ENCODE data around the gene PHF21B. TPM values are rescaled to one million over a fixed set of nuclear protein-coding genes. Genes with fewer than 3 reads are reported as not detected.

PHF21B gene
- total and polyA plus RNA-seq, 7 donors, result 0.13 to 0.66 (median 0.28) TPM; not detected in 4

- H3K36me3 ChIP-seq, result no peaks in the 10 kb centered on the region
- H3K4me3 ChIP-seq, result no peak overlapping the region
- no peak for TF ChIP-seq POLR2A (IDR thresholded peaks at IDR 0.05)
- H3K9me3 ChIP-seq, result no peaks in the 10 kb centered on the region
- intact Hi-C loops (cut with DNase I), result no loop called here
- H3K27ac ChIP-seq, result no peak overlapping the region
- no peak for DNase-seq
- WGBS, 2 donors, result 46 to 63% methylated on average over 18 of the region's 18 CpGs
- peaks cover 0 to 20% (median 0%) of the 10 kb centered on the region in 3 donors for H3K27me3 ChIP-seq
- no peaks in the 10 kb centered on the region for H3K4me1 ChIP-seq
These were observed 52.7 kb downstream of the PHF21B start for GRCh38 chr22:44956840-44957767.

- H3K4me3 ChIP-seq, result no peak overlapping the region
- H3K36me3 ChIP-seq, result no peaks in the 10 kb centered on the region
- TF ChIP-seq CTCF (IDR thresholded peaks at IDR 0.05) (no peak), EP300 (IDR thresholded peaks at IDR 0.05) (no peak), POLR2A (IDR thresholded peaks at IDR 0.05) (no peak), POLR2AphosphoS5 (IDR thresholded peaks at IDR 0.05) (no peak)
- no peak overlapping the region for H3K27ac ChIP-seq
- WGBS, 2 donors, result 54 to 73% methylated on average over 8 of the region's 8 CpGs
- DNase-seq, result no peak
- H3K4me1 ChIP-seq, result no peaks in the 10 kb centered on the region
- peaks cover 0 to 3% (median 0%) of the 10 kb centered on the region in 4 donors for H3K9me3 ChIP-seq
- intact Hi-C loops (cut with DNase I), result no loop called here
- H3K27me3 ChIP-seq, result peaks cover 0 to 32% (median 4%) of the 10 kb centered on the region in 3 donors
These were observed 54.7 kb downstream of the PHF21B start for GRCh38 chr22:44955102-44955501.

- no peak overlapping the region for H3K27ac ChIP-seq
- WGBS, 2 donors, result 67 to 73% methylated on average over 10 of the region's 10 CpGs
- H3K27me3 ChIP-seq, result peaks cover 0 to 32% (median 4%) of the 10 kb centered on the region in 3 donors
- H3K36me3 ChIP-seq, result no peaks in the 10 kb centered on the region
- TF ChIP-seq EP300 (IDR thresholded peaks at IDR 0.05), result no peak
- DNase-seq, result no peak
- H3K9me3 ChIP-seq, result peaks cover 0 to 3% (median 0%) of the 10 kb centered on the region in 4 donors
- intact Hi-C loops (cut with DNase I), result no loop called here
- H3K4me1 ChIP-seq, result no peaks in the 10 kb centered on the region
- no peak overlapping the region for H3K4me3 ChIP-seq
These were observed 55.7 kb downstream of the PHF21B start for GRCh38 chr22:44954149-44954548.

- no peak for TF ChIP-seq CTCF (IDR thresholded peaks at IDR 0.05)
- no peak for TF ChIP-seq POLR2AphosphoS5 (IDR thresholded peaks at IDR 0.05)
- TF ChIP-seq EP300 (IDR thresholded peaks at IDR 0.05), result no peak
- TF ChIP-seq POLR2A (IDR thresholded peaks at IDR 0.05), result no peak
- 51 to 53% methylated on average over 15 of the region's 15 CpGs for whole genome bisulfite sequencing, 2 donors
These were observed 56.7 kb downstream of the PHF21B start for GRCh38 chr22:44952863-44953746.

GRCh38 chr22:44951510-44951816 lies 58.3 kb downstream of the PHF21B start:
- peaks cover 0 to 3% (median 0%) of the 10 kb centered on the region in 4 donors for H3K9me3 ChIP-seq
- intact Hi-C loops (cut with DNase I), result no loop called here

More at GRCh38 chr22:44952863-44953746, 56.7 kb downstream of the PHF21B start:
- Histone ChIP-seq H3K27ac (no peak overlapping the region), H3K4me3 (no peak overlapping the region), H3K27me3 (peaks cover 0 to 32% (median 4%) of the 10 kb centered on the region in 3 donors), H3K9me3 (peaks cover 0 to 3% (median 0%) of the 10 kb centered on the region in 4 donors), H3K36me3 (no peaks in the 10 kb centered on the region), H3K4me1 (no peaks in the 10 kb centered on the region)
- DNase-seq, result no peak
- intact Hi-C loops (cut with DNase I), result no loop called here

More at GRCh38 chr22:44951510-44951816, 58.3 kb downstream of the PHF21B start:
- Histone ChIP-seq H3K4me3 (no peak overlapping the region), H3K27ac (no peak overlapping the region), H3K27me3 (peaks cover 0 to 32% (median 4%) of the 10 kb centered on the region in 3 donors), H3K4me1 (no peaks in the 10 kb centered on the region), H3K36me3 (no peaks in the 10 kb centered on the region)
- DNase-seq, result no peak
- no peak for TF ChIP-seq POLR2AphosphoS5 (IDR thresholded peaks at IDR 0.05)
- TF ChIP-seq EP300 (IDR thresholded peaks at IDR 0.05), result no peak
- TF ChIP-seq POLR2A (IDR thresholded peaks at IDR 0.05), result no peak
- TF ChIP-seq CTCF (IDR thresholded peaks at IDR 0.05), result no peak

Measured in sigmoid colon (tissue), 7 donors.